Activated naive CD4-positive, alpha-beta T cell treated with anti-CD3 and anti-CD28 coated beads for 36 hours (primary cell): ENCODE data around the gene CROCC2. TPM values are rescaled to one million over a fixed set of nuclear protein-coding genes. Genes with fewer than 3 reads are reported as not detected.

ENCODE experiments used
- CTCF ChIA-PET: fragments of 350-600 bp; sonication (Branson Sonifier 250); formaldehyde crosslinking; loops from one replicate; lab custom pipeline; 2021; ENCODE audit warnings: antibody characterized with exemption; lab: Charles Lee
- DNase-seq: peaks from one replicate; pipeline ENCODE4 v3.0.0-alpha.2; 2020
- H3K27ac Mint-ChIP-seq: one replicate; pipeline ENCODE4 v1.8.0; 2021; ENCODE audit warnings: mild to moderate bottlenecking, mixed read lengths
- H3K27me3 Mint-ChIP-seq: one replicate; pipeline ENCODE4 v1.8.0; 2021; ENCODE audit warnings: low read depth, mixed read lengths
- H3K36me3 Mint-ChIP-seq: one replicate; pipeline ENCODE4 v1.8.0; 2021; ENCODE audit warnings: low read depth, mixed read lengths
- H3K4me1 Mint-ChIP-seq: one replicate; pipeline ENCODE4 v1.8.0; 2021; ENCODE audit warnings: low read depth, mixed read lengths
- H3K4me3 Mint-ChIP-seq: one replicate; pipeline ENCODE4 v1.8.0; 2021; ENCODE audit warnings: mild to moderate bottlenecking, moderate library complexity, mixed read lengths
- H3K9me3 Mint-ChIP-seq: one replicate; pipeline ENCODE4 v1.8.0; 2021; ENCODE audit warnings: mixed read lengths
- intact Hi-C: fragments of 100-400 bp; cut with micrococcal nuclease; formaldehyde crosslinking; loops from one replicate; pipeline ENCODE4 v1.15.1; 2023
- total RNA-seq, 2 experiments: library from RNA; stranded (reverse); gene quantifications; one replicate each; pipeline ENCODE4 v1.2.3, GENCODE V29; 2021

Gene CROCC2
- total RNA-seq, 2 experiments from 2014 or later = not detected

DNA sequence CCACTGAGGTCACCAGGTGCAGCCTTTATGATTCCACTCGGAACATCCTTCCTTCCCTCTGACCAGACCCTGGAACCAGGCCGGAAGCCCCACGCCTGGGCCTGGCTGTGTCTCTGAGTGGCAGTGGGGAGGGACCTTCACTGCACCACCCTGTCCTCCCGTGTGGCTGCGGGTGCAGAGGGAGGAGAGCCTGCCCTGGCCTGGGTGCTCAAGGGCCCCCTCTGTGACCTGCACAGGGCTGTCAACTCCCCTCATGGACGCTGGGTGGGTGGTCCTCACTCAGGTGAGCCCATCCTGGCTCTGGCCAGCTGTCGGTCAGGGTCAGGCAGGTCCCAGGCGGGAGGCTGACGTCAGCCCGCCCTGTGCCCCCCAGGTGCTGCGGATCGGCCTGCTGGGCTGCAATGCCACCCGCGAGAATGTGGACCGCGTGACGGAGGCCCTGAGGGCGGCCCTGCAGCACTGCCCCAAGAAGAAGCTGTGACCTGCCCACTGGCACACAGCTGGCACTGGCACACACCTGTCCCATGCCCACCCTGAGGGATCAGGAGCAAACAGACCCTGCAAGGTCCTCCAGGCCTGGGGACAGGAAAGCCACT, 27.7 kb upstream of the CROCC2 start:
- intact Hi-C loops = no loop called here
- no peaks in the 10 kb centered on the region for H3K27me3 Mint-ChIP-seq
- H3K27ac Mint-ChIP-seq = no peak overlapping the region
- H3K4me3 Mint-ChIP-seq = no peak overlapping the region
- CTCF ChIA-PET = no interaction called here
- H3K9me3 Mint-ChIP-seq = no peaks in the 10 kb centered on the region
- DNase-seq = no peak
- H3K36me3 Mint-ChIP-seq = no peaks in the 10 kb centered on the region
- no peaks in the 10 kb centered on the region for H3K4me1 Mint-ChIP-seq

GRCh38 chr2:240879105-240879504, 27.0 kb upstream of the CROCC2 start:
- CTCF ChIA-PET = no interaction called here
- no peaks in the 10 kb centered on the region for H3K9me3 Mint-ChIP-seq
- H3K4me3 Mint-ChIP-seq = no peak overlapping the region
- H3K36me3 Mint-ChIP-seq = no peaks in the 10 kb centered on the region
- H3K4me1 Mint-ChIP-seq = no peaks in the 10 kb centered on the region
- no peak for DNase-seq
- intact Hi-C loops = no loop called here
- no peaks in the 10 kb centered on the region for H3K27me3 Mint-ChIP-seq
- H3K27ac Mint-ChIP-seq = no peak overlapping the region

GRCh38 chr2:240881913-240882312, 24.2 kb upstream of the CROCC2 start:
- Mint-ChIP-seq H3K36me3 (no peaks in the 10 kb centered on the region), H3K4me1 (no peaks in the 10 kb centered on the region), H3K9me3 (no peaks in the 10 kb centered on the region), H3K4me3 (no peak overlapping the region), H3K27me3 (no peaks in the 10 kb centered on the region), H3K27ac (no peak overlapping the region)
- CTCF ChIA-PET = no interaction called here
- intact Hi-C loops = no loop called here
- peak; percentile 23 for DNase-seq

DNA sequence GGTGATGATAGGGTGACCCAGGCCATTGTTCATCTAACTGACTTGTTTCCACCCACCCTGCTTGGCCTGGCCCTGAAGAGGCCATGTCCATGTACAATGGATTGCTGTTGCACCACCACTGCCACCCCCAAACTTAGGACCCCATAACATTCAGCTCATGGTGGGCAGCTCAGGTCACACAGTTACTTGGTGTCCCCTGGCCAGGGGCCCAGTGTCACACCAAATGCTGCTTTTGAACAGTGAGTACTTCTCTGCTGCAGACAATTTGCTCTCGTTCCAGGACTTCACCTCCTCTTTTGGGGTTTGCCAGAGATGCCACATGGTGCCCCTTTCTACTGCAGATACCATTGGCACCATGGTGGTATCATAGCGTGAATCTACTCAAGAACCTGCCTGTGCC, 21.9 kb upstream of the CROCC2 start:
- H3K9me3 Mint-ChIP-seq = no peaks in the 10 kb centered on the region

GRCh38 chr2:240884745-240885144, 21.4 kb upstream of the CROCC2 start:
- H3K27ac Mint-ChIP-seq = no peak overlapping the region
- CTCF ChIA-PET = interaction anchor here (1.5 kb wide), 1 partner anchor 30 kb away, joined by 3 read pairs; no protein-coding TSS in a partner anchor
- DNase-seq = no peak
- H3K4me3 Mint-ChIP-seq = no peak overlapping the region
- H3K9me3 Mint-ChIP-seq = no peaks in the 10 kb centered on the region
- no peaks in the 10 kb centered on the region for H3K27me3 Mint-ChIP-seq
- no peaks in the 10 kb centered on the region for H3K4me1 Mint-ChIP-seq
- intact Hi-C loops = no loop called here
- H3K36me3 Mint-ChIP-seq = no peaks in the 10 kb centered on the region

More for the DNA sequence above, 21.9 kb upstream of the CROCC2 start:
- H3K36me3 Mint-ChIP-seq = no peaks in the 10 kb centered on the region
- H3K4me3 Mint-ChIP-seq = no peak overlapping the region
- H3K4me1 Mint-ChIP-seq = no peaks in the 10 kb centered on the region
- CTCF ChIA-PET = no interaction called here
- H3K27ac Mint-ChIP-seq = no peak overlapping the region
- no peaks in the 10 kb centered on the region for H3K27me3 Mint-ChIP-seq
- no peak for DNase-seq
- intact Hi-C loops = no loop called here

- no peaks in the 10 kb centered on the region for H3K27me3 Mint-ChIP-seq
- no peak overlapping the region for H3K27ac Mint-ChIP-seq
- no peak for DNase-seq
- intact Hi-C loops = no loop called here
- no peaks in the 10 kb centered on the region for H3K36me3 Mint-ChIP-seq
- no peak overlapping the region for H3K4me3 Mint-ChIP-seq
- H3K9me3 Mint-ChIP-seq = no peaks in the 10 kb centered on the region
- CTCF ChIA-PET = interaction anchor here (1.5 kb wide), 1 partner anchor 29 kb away, joined by 3 read pairs; no protein-coding TSS in a partner anchor
- H3K4me1 Mint-ChIP-seq = no peaks in the 10 kb centered on the region
Measured at GRCh38 chr2:240885566-240885965, 20.6 kb upstream of the CROCC2 start.

GRCh38 chr2:240886023-240886565, 20.0 kb upstream of the CROCC2 start:
- Mint-ChIP-seq H3K27ac (no peak overlapping the region), H3K36me3 (no peaks in the 10 kb centered on the region), H3K9me3 (no peaks in the 10 kb centered on the region), H3K4me3 (no peak overlapping the region), H3K27me3 (no peaks in the 10 kb centered on the region), H3K4me1 (no peaks in the 10 kb centered on the region)
- no peak for DNase-seq
- CTCF ChIA-PET = interaction anchor here (1.5 kb wide), 1 partner anchor 29 kb away, joined by 3 read pairs; no protein-coding TSS in a partner anchor
- intact Hi-C loops = no loop called here

DNA sequence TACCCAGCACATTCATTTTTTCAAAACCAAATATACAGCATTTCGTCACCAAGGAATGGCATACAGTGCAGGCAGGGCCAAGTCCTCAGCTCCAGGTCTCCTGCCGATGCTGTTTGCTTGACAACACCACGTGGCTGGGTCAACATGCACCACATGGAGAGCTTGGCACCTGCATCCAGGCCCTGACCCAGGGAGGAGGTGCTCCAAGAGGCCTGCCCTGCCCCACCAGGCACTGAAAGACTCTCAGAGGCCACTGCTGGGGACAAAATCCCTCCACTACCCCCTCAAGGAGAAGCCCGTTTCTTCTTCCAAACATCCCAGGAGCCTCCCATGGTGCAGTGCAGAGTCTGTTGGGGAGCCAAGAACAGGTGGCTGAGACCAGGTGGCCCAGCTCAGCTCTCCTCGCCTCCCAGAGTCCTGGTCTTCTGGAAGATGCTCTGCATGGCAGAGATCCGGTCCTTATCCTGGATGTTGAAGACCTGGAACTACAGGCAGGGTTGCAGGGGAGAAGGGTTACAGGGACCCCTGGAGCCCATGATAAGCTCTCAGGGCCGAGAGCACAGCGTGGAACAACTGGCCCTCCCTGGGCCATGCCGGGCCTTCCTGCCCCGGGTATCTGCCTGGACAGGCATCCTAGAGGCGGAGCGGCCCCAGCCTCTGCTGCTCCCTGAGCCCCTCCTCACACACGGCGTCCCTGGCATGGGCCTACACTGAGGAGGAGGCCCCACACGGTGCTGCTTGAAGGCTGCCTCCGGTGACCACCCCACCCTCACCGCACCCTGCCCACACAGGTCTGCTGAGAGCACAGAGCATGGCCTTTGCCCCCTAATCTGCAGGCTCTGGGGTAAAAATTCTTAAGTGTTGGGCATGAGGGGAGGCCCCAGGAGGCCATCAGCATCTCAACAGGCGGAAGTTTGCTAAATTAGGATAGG, 19.2 kb upstream of the CROCC2 start:
- Mint-ChIP-seq H3K4me3 (no peak overlapping the region), H3K27ac (no peak overlapping the region), H3K4me1 (no peaks in the 10 kb centered on the region), H3K9me3 (no peaks in the 10 kb centered on the region), H3K36me3 (no peaks in the 10 kb centered on the region), H3K27me3 (no peaks in the 10 kb centered on the region)
- DNase-seq = no peak
- CTCF ChIA-PET = no interaction called here
- intact Hi-C loops = no loop called here

DNA sequence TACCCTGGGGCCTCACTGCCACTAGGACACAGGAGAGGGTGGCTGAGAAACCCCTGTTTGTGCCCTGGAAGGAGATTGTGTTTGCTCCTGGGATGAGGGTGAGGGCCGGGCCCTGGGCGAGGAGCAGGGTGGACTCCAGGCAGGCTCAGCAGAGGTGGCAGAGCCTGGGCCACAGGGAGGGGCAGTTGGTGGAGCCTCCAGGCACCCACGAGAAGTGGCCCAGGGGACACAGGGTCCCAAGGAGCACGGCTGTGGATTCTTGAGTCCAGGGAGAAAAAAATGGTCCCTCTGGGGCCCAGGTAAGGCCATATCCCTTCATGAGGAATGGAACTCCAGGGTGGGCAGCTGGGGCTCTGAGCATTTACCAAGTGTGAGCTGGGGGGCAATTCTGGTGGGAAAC, 18.5 kb upstream of the CROCC2 start:
- H3K36me3 Mint-ChIP-seq = no peaks in the 10 kb centered on the region
- no peak overlapping the region for H3K4me3 Mint-ChIP-seq
- CTCF ChIA-PET = no interaction called here
- H3K27me3 Mint-ChIP-seq = no peaks in the 10 kb centered on the region
- H3K27ac Mint-ChIP-seq = no peak overlapping the region
- intact Hi-C loops = no loop called here
- no peaks in the 10 kb centered on the region for H3K4me1 Mint-ChIP-seq
- no peak for DNase-seq
- no peaks in the 10 kb centered on the region for H3K9me3 Mint-ChIP-seq

- no peak overlapping the region for H3K4me3 Mint-ChIP-seq
- intact Hi-C loops = no loop called here
- no peak overlapping the region for H3K27ac Mint-ChIP-seq
- CTCF ChIA-PET = no interaction called here
- H3K9me3 Mint-ChIP-seq = no peaks in the 10 kb centered on the region
- no peaks in the 10 kb centered on the region for H3K4me1 Mint-ChIP-seq
- no peaks in the 10 kb centered on the region for H3K27me3 Mint-ChIP-seq
- no peak for DNase-seq
- no peaks in the 10 kb centered on the region for H3K36me3 Mint-ChIP-seq
Measured at GRCh38 chr2:240888130-240888889, 17.8 kb upstream of the CROCC2 start.

GRCh38 chr2:240888890-240889573, 17.1 kb upstream of the CROCC2 start:
- H3K27me3 Mint-ChIP-seq = no peaks in the 10 kb centered on the region
- intact Hi-C loops = no loop called here
- CTCF ChIA-PET = no interaction called here
- no peak overlapping the region for H3K4me3 Mint-ChIP-seq
- no peaks in the 10 kb centered on the region for H3K36me3 Mint-ChIP-seq
- H3K9me3 Mint-ChIP-seq = no peaks in the 10 kb centered on the region
- no peaks in the 10 kb centered on the region for H3K4me1 Mint-ChIP-seq
- H3K27ac Mint-ChIP-seq = no peak overlapping the region
- no peak for DNase-seq
